ENCODE measurements around the gene REXO2. TPM values are rescaled to one million over a fixed set of nuclear protein-coding genes. Genes with fewer than 3 reads are reported as not detected.

Gene REXO2
- total RNA-seq (10 to 100 TPM; 77.7 to 79.8 TPM), polyA plus RNA-seq (52.9 TPM)

DNA sequence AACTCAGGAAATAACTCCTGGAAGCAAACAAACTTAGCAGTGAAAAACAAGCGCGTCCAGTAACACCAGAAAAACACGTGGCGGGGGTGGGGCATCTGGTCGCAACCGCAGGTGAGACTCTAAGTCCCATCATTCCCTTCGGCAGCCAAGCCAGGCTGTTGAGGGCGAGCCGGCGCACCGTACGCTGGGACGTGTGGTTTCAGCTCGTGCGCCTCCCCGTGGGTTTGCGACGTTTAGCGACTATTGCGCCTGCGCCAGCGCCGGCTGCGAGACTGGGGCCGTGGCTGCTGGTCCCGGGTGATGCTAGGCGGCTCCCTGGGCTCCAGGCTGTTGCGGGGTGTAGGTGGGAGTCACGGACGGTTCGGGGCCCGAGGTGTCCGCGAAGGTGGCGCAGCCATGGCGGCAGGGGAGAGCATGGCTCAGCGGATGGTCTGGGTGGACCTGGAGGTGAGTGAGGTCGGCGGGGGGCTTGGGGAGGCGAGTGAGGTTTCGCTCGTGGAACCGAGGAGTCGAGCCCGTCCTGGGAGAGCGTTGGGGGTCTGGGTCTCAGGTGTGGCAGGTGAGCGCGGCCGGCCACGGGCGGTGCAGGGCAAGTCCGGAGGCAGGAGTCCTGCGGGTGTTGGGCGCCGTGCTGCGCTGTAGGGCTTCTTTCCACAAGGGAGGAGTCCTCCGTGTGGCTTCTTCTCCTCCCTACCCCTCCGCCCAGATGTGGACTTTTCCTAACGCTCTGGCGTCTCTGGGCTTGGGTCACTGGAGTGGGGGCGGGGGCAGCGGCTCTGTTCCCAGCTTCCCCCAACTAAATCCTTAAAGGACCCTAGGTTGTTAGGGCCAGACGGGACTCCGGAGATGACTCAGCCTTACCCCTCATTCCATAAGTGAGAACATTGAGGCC lies at the start of gene REXO2:
TSS of gene REXO2 (plus strand) at position 239 of the 892 bp plus-strand sequence. CDS start at position 301, 62 bp downstream.
- CTCF ChIA-PET, result interaction anchor here (1.1 kb wide), 1 partner anchor 36 kb away, joined by 3 read pairs; no protein-coding TSS in a partner anchor
- Histone ChIP-seq H3K9me3 (ENCODE audit: low read length) (no peaks in the 10 kb centered on the region), H3K4me3 (ENCODE audit: low read length) (peak within 1 kb of the TSS; percentile 94), H3K4me1 (ENCODE audit: insufficient read depth, low read length) (peaks cover 15% of the 10 kb centered on the region), H3K27me3 (ENCODE audit: insufficient read depth, low read length, poor library complexity, severe bottlenecking) (no peaks in the 10 kb centered on the region), H3K27ac (ENCODE audit: low read depth, low read length) (peak within 1 kb of the TSS; percentile 73), H3K36me3 (ENCODE audit: insufficient read depth, low read length) (peaks cover under 1% of the 10 kb centered on the region)
- POLR2A ChIA-PET, result interaction anchor here (0.9 to 1.4 kb wide), 2 partner anchors 37 to 39 kb away, joined by 3 to 10 read pairs; partner anchors contain the start of genes C11orf71 and RBM7
- Mint-ChIP-seq H3K4me1 (peaks cover 29 to 47% (median 42%) of the 10 kb centered on the region in 3 donors), H3K27ac (peak within 1 kb of the TSS; percentile 79 to 96 (median 94)), H3K9me3 (no peaks in the 10 kb centered on the region), H3K36me3 (peaks cover 0 to 28% (median 8%) of the 10 kb centered on the region in 3 donors), H3K27me3 (no peaks in the 10 kb centered on the region), H3K4me3 (peak within 1 kb of the TSS; percentile 94 to 100 (median 98))
- peak; percentile 90 to 95 (median 92) for DNase-seq

DNA sequence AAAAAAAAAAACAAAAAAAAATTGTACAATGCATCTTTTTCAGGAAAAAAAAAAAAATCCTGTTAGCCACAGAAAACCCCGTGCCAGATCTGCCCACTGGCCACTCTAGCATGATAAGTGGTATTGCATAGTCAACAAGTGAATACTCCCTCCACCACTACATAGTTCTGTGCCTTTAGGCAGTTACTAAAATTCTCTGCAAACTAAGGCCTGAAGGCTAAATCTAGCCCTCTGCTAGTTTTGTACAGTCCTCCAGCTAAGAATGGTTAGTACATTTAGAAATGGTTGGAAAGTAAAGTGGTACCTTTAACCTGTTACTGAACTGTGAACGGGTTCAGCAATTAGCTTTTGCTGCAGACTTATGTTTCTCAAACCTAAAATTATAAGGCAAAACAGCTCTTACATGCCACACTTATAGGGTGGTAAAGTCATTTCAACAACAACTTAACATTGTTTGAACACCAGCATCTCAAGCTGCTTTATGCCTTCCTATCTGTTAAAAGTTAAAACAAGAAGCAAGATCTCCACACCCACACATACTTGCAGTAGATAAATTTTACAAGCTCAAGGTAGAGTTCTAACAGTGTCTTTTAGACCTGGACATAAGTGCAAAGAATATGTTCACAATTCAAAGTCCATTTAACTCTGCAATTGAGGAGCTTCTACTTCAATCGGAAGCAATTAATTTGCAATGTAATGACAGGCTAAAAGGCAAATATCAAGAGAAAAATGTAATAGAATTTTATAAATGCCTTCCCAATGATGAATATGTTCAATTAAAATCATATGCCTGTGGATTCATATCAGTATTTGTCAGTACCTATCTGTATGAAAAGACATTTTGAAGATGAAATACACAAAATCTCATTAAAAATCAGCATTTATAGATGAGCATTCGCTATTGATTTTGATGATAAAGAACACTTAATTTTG lies 46.3 kb upstream of the REXO2 start:
- Mint-ChIP-seq H3K27ac (no peak overlapping the region), H3K9me3 (no peaks in the 10 kb centered on the region), H3K4me3 (no peak overlapping the region), H3K36me3 (no peaks in the 10 kb centered on the region), H3K27me3 (peaks cover 2 to 6% of the 10 kb centered on the region in 2 donors), H3K4me1 (peaks cover 3 to 8% (median 7%) of the 10 kb centered on the region in 3 donors)
- CTCF ChIA-PET, result no interaction called here
- POLR2A ChIA-PET, result no interaction called here
- Histone ChIP-seq H3K4me1 (ENCODE audit: insufficient read depth, low read length) (no peaks in the 10 kb centered on the region), H3K27ac (ENCODE audit: low read depth, low read length) (no peak overlapping the region), H3K36me3 (ENCODE audit: insufficient read depth, low read length) (no peaks in the 10 kb centered on the region), H3K27me3 (ENCODE audit: insufficient read depth, low read length, poor library complexity, severe bottlenecking) (no peaks in the 10 kb centered on the region), H3K4me3 (ENCODE audit: low read length) (no peak overlapping the region), H3K9me3 (ENCODE audit: low read length) (no peaks in the 10 kb centered on the region)
- no peak for DNase-seq

DNA sequence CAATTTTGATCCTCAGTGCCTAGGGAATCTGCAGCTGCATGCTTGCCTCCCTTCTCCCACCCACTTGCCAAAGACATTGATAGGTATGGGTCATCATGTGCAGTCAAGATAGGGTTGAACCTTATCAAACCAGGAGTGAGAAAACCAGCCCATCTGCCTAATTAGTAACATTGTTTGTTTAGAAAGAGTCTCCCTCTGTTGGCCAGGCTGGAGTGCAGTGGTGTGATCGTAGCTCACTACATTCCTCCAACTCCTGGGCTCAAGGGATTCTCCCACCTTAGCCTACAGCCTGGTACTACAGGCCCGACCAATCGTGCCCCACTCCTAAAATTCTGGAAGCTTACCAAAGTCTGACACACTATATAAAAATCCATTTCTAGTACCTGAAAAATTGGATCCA lies 43.5 kb upstream of the REXO2 start:
- Mint-ChIP-seq H3K36me3 (peaks cover 0 to 14% (median 0%) of the 10 kb centered on the region in 3 donors), H3K27ac (peak overlapping the region in 1 of 8 donors; percentile 28), H3K4me1 (peaks cover 17 to 34% (median 26%) of the 10 kb centered on the region in 3 donors), H3K4me3 (no peak overlapping the region), H3K9me3 (no peaks in the 10 kb centered on the region), H3K27me3 (peaks cover 0 to 2% of the 10 kb centered on the region in 2 donors)
- Histone ChIP-seq H3K4me1 (ENCODE audit: insufficient read depth, low read length) (peaks cover 15% of the 10 kb centered on the region), H3K4me3 (ENCODE audit: low read length) (no peak overlapping the region), H3K9me3 (ENCODE audit: low read length) (no peaks in the 10 kb centered on the region), H3K27ac (ENCODE audit: low read depth, low read length) (no peak overlapping the region), H3K36me3 (ENCODE audit: insufficient read depth, low read length) (no peaks in the 10 kb centered on the region), H3K27me3 (ENCODE audit: insufficient read depth, low read length, poor library complexity, severe bottlenecking) (no peaks in the 10 kb centered on the region)
- DNase-seq, result no peak
- ChIA-PET CTCF (no interaction called here), POLR2A (no interaction called here)

GRCh38 chr11:114396916-114397315 lies 42.4 kb upstream of the REXO2 start:
- H3K4me1 Mint-ChIP-seq, result peaks cover 25 to 45% (median 37%) of the 10 kb centered on the region in 3 donors
- H3K27ac Mint-ChIP-seq, result no peak overlapping the region
- Histone ChIP-seq H3K36me3 (ENCODE audit: insufficient read depth, low read length) (no peaks in the 10 kb centered on the region), H3K27me3 (ENCODE audit: insufficient read depth, low read length, poor library complexity, severe bottlenecking) (no peaks in the 10 kb centered on the region), H3K4me3 (ENCODE audit: low read length) (no peak overlapping the region), H3K4me1 (ENCODE audit: insufficient read depth, low read length) (peaks cover 24% of the 10 kb centered on the region), H3K9me3 (ENCODE audit: low read length) (no peaks in the 10 kb centered on the region), H3K27ac (ENCODE audit: low read depth, low read length) (no peak overlapping the region)
- no peaks in the 10 kb centered on the region for H3K9me3 Mint-ChIP-seq
- POLR2A ChIA-PET, result no interaction called here
- no peak for DNase-seq
- peaks cover 0 to 2% of the 10 kb centered on the region in 2 donors for H3K27me3 Mint-ChIP-seq
- H3K36me3 Mint-ChIP-seq, result peaks cover 0 to 18% (median 0%) of the 10 kb centered on the region in 3 donors
- no peak overlapping the region for H3K4me3 Mint-ChIP-seq
- CTCF ChIA-PET, result no interaction called here

- no peak overlapping the region for H3K4me3 Mint-ChIP-seq
- Histone ChIP-seq H3K9me3 (ENCODE audit: low read length) (no peaks in the 10 kb centered on the region), H3K4me1 (ENCODE audit: insufficient read depth, low read length) (peaks cover 27% of the 10 kb centered on the region), H3K36me3 (ENCODE audit: insufficient read depth, low read length) (no peaks in the 10 kb centered on the region), H3K27me3 (ENCODE audit: insufficient read depth, low read length, poor library complexity, severe bottlenecking) (no peaks in the 10 kb centered on the region), H3K27ac (ENCODE audit: low read depth, low read length) (no peak overlapping the region), H3K4me3 (ENCODE audit: low read length) (no peak overlapping the region)
- peaks cover 0 to 2% of the 10 kb centered on the region in 2 donors for H3K27me3 Mint-ChIP-seq
- CTCF ChIA-PET, result no interaction called here
- no peak overlapping the region for H3K27ac Mint-ChIP-seq
- H3K4me1 Mint-ChIP-seq, result peaks cover 28 to 49% (median 42%) of the 10 kb centered on the region in 3 donors
- no peaks in the 10 kb centered on the region for H3K9me3 Mint-ChIP-seq
- peaks cover 0 to 21% (median 1%) of the 10 kb centered on the region in 3 donors for H3K36me3 Mint-ChIP-seq
- POLR2A ChIA-PET, result no interaction called here
- no peak for DNase-seq
These were observed 41.8 kb upstream of the REXO2 start for GRCh38 chr11:114397349-114397982.

- CTCF ChIA-PET, result no interaction called here
- no peaks in the 10 kb centered on the region for H3K27me3 ChIP-seq (ENCODE audit: insufficient read depth, low read length, poor library complexity, severe bottlenecking)
- no peak overlapping the region for H3K4me3 ChIP-seq (ENCODE audit: low read length)
- H3K9me3 Mint-ChIP-seq, result no peaks in the 10 kb centered on the region
- H3K4me3 Mint-ChIP-seq, result peak overlapping the region in 6 of 7 donors; percentile 95 to 98 (median 97)
- peaks cover 36% of the 10 kb centered on the region for H3K4me1 ChIP-seq (ENCODE audit: insufficient read depth, low read length)
- H3K27me3 Mint-ChIP-seq, result peaks cover 0 to 2% of the 10 kb centered on the region in 2 donors
- peaks cover 36 to 55% (median 52%) of the 10 kb centered on the region in 3 donors for H3K4me1 Mint-ChIP-seq
- no peaks in the 10 kb centered on the region for H3K36me3 ChIP-seq (ENCODE audit: insufficient read depth, low read length)
- POLR2A ChIA-PET, result no interaction called here
- no peak for DNase-seq
- no peak overlapping the region for H3K27ac ChIP-seq (ENCODE audit: low read depth, low read length)
- peaks cover 0 to 27% (median 4%) of the 10 kb centered on the region in 3 donors for H3K36me3 Mint-ChIP-seq
- no peaks in the 10 kb centered on the region for H3K9me3 ChIP-seq (ENCODE audit: low read length)
- H3K27ac Mint-ChIP-seq, result peak overlapping the region in 6 of 8 donors; percentile 42 to 100 (median 99)
These were observed 40.9 kb upstream of the REXO2 start for GRCh38 chr11:114398303-114398920.

DNA sequence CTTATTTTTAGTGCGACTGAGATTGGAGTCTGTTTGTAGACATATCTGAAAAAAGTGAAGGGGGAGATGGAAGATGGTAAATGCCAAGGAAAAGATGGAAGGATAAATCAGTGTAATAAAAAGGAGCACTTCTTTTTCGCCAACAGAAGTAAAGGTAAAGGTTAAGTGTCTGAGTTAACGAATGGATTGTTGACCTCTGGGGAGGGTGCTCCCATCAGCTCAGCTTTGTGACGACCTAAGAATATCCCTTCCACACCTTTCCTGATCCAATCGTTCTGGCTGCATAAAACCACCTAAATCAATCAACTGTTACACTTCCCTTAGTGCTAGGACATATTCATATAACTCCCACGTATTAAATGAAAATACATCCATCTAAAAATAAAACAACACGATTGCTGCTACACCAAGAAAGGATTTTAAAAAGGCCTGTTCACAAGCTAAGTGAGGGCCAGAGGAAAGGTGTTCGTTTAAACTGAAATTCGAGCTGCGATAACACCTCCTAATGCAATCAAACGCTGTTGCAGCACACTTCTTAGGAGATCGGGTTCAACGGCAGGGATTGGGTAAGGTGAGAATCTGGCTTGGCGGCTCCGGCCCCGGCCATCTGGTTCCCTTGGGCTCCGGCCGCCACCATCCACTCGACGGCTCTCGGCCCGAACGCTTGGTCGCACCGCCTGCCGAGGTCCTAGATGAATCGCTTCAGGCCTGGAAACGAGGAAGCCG lies 39.6 kb upstream of the REXO2 start:
- H3K36me3 ChIP-seq (ENCODE audit: insufficient read depth, low read length), result no peaks in the 10 kb centered on the region
- no peak for DNase-seq
- H3K27me3 ChIP-seq (ENCODE audit: insufficient read depth, low read length, poor library complexity, severe bottlenecking), result no peaks in the 10 kb centered on the region
- Mint-ChIP-seq H3K9me3 (no peaks in the 10 kb centered on the region), H3K36me3 (peaks cover 0 to 35% (median 4%) of the 10 kb centered on the region in 3 donors), H3K4me1 (peaks cover 44 to 68% (median 62%) of the 10 kb centered on the region in 3 donors), H3K4me3 (peak overlapping the region; percentile 95 to 99 (median 97)), H3K27me3 (peaks cover 0 to 2% of the 10 kb centered on the region in 2 donors), H3K27ac (peak overlapping the region; percentile 95 to 100 (median 99))
- ChIA-PET POLR2A (interaction anchor here (1.4 kb wide), 1 partner anchor 40 kb away, joined by 10 read pairs; the partner anchor contains the start of gene REXO2), CTCF (no interaction called here)
- H3K4me3 ChIP-seq (ENCODE audit: low read length), result peak overlapping the region; percentile 91
- peaks cover 47% of the 10 kb centered on the region for H3K4me1 ChIP-seq (ENCODE audit: insufficient read depth, low read length)
- H3K9me3 ChIP-seq (ENCODE audit: low read length), result no peaks in the 10 kb centered on the region
- peak overlapping the region; percentile 98 for H3K27ac ChIP-seq (ENCODE audit: low read depth, low read length)

Data from CD8-positive, alpha-beta memory T cell (primary cell).